Measurements from ENCODE around the gene XXYLT1. TPM values are rescaled to one million over a fixed set of nuclear protein-coding genes. Genes with fewer than 3 reads are reported as not detected.

The XXYLT1 gene, protein sequence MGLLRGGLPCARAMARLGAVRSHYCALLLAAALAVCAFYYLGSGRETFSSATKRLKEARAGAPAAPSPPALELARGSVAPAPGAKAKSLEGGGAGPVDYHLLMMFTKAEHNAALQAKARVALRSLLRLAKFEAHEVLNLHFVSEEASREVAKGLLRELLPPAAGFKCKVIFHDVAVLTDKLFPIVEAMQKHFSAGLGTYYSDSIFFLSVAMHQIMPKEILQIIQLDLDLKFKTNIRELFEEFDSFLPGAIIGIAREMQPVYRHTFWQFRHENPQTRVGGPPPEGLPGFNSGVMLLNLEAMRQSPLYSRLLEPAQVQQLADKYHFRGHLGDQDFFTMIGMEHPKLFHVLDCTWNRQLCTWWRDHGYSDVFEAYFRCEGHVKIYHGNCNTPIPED
- total RNA-seq = 7.6 and 7.9 TPM in 2 replicates

- no peaks in the 10 kb centered on the region for H3K27me3 Mint-ChIP-seq
- H3K4me1 Mint-ChIP-seq = peaks cover 20% of the 10 kb centered on the region
- H3K9me3 Mint-ChIP-seq = no peaks in the 10 kb centered on the region
- DNase-seq (peak; percentile 92), ATAC-seq (ENCODE audit: low read depth) (peak; percentile 87)
- intact Hi-C loops (cut with micrococcal nuclease) = loop anchor here (1.0 to 5.0 kb wide), 8 partner anchors 171 to 784 kb away; partner anchors contain the start of genes ATP13A3 and LSG1
- H3K27ac Mint-ChIP-seq = peak within 1 kb of the TSS; percentile 82
- TF ChIP-seq, protein P1, sequence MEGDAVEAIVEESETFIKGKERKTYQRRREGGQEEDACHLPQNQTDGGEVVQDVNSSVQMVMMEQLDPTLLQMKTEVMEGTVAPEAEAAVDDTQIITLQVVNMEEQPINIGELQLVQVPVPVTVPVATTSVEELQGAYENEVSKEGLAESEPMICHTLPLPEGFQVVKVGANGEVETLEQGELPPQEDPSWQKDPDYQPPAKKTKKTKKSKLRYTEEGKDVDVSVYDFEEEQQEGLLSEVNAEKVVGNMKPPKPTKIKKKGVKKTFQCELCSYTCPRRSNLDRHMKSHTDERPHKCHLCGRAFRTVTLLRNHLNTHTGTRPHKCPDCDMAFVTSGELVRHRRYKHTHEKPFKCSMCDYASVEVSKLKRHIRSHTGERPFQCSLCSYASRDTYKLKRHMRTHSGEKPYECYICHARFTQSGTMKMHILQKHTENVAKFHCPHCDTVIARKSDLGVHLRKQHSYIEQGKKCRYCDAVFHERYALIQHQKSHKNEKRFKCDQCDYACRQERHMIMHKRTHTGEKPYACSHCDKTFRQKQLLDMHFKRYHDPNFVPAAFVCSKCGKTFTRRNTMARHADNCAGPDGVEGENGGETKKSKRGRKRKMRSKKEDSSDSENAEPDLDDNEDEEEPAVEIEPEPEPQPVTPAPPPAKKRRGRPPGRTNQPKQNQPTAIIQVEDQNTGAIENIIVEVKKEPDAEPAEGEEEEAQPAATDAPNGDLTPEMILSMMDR (IDR thresholded peaks at IDR 0.05) = no peak
- POLR2A ChIA-PET = interaction anchor here (0.5 to 3.7 kb wide), 18 partner anchors 9 to 1259 kb away, joined by 3 to 29 read pairs (median 4); partner anchors contain the start of genes ACAP2, FAM43A, LSG1 and PPP1R2
- peak within 1 kb of the TSS; percentile 87 for H3K4me3 Mint-ChIP-seq
- H3K36me3 Mint-ChIP-seq (ENCODE audit: low read depth) = peaks cover 2% of the 10 kb centered on the region
- CTCF ChIA-PET = interaction anchor here (0.6 to 3.4 kb wide), 43 partner anchors 9 to 599 kb away, joined by 3 to 70 read pairs (median 4); partner anchors contain the start of genes LSG1 and PPP1R2
These were observed at the start of gene XXYLT1 for GRCh38 chr3:195270817-195271409. Gene XXYLT1, minus strand, starts transcription at chr3:195271159. Its CDS starts 101 bp downstream, at chr3:195271058.

DNA sequence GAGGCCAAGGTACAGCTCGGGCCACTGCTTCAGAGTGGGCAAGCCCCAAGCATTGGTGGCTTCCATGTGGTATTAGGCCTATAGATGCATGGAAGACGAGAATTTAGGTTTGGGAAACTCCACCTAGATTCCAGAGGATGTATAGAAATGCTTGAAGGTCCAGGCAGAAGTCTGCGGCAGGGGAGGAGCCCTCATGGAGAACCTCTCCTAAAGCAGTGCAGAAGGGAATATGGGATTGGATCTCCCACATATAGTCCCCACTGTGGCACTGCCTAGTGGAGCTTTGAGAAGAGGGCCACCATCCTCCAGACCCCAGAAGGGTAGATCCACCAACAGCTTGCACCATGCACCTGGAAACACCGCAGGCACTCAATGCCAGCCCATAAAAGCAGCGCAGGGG, 48.1 kb upstream of the XXYLT1 start:
- ChIA-PET CTCF (no interaction called here), POLR2A (no interaction called here)
- ATAC-seq (ENCODE audit: low read depth) = no peak
- DNase-seq = no peak
- H3K27ac Mint-ChIP-seq = no peak overlapping the region
- peaks cover 13% of the 10 kb centered on the region for H3K9me3 Mint-ChIP-seq
- no peaks in the 10 kb centered on the region for H3K27me3 Mint-ChIP-seq
- H3K4me1 Mint-ChIP-seq = no peaks in the 10 kb centered on the region
- intact Hi-C loops (cut with micrococcal nuclease) = no loop called here
- peaks cover 64% of the 10 kb centered on the region for H3K36me3 Mint-ChIP-seq (ENCODE audit: low read depth)
- TF ChIP-seq, protein P1 (IDR thresholded peaks at IDR 0.05) = no peak
- no peak overlapping the region for H3K4me3 Mint-ChIP-seq

DNA sequence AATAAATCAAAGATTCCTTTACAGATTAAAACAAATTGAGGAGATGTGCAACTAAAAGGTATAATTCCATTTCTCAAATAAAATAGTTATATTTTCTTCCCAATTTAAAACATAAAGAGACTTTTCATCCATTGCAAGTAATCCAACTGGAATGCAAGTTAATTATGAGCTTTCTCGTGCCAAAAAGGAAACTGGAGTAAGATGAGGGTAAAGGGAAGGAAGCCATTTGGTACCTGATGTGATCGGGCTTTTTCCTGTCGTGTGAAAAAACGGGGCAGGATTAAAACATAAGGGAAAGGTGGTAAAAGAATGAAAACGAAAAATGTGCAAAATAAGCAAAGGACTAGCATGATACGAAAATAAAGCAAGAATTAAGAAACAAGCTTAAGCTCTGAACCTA, 41.8 kb upstream of the XXYLT1 start:
- TF ChIP-seq, protein P1 (IDR thresholded peaks at IDR 0.05) = no peak
- no peaks in the 10 kb centered on the region for H3K27me3 Mint-ChIP-seq
- no peak for DNase-seq
- no peaks in the 10 kb centered on the region for H3K4me1 Mint-ChIP-seq
- ChIA-PET CTCF (no interaction called here), POLR2A (interaction anchor here (0.6 kb wide), 1 partner anchor 655 kb away, joined by 3 read pairs; no protein-coding TSS in a partner anchor)
- ATAC-seq (ENCODE audit: low read depth) = no peak
- peaks cover 26% of the 10 kb centered on the region for H3K36me3 Mint-ChIP-seq (ENCODE audit: low read depth)
- no peak overlapping the region for H3K4me3 Mint-ChIP-seq
- H3K27ac Mint-ChIP-seq = no peak overlapping the region
- H3K9me3 Mint-ChIP-seq = no peaks in the 10 kb centered on the region
- intact Hi-C loops (cut with micrococcal nuclease) = no loop called here

GRCh38 chr3:195307711-195308110, 36.8 kb upstream of the XXYLT1 start:
- no peaks in the 10 kb centered on the region for H3K27me3 Mint-ChIP-seq
- H3K9me3 Mint-ChIP-seq = no peaks in the 10 kb centered on the region
- H3K4me1 Mint-ChIP-seq = no peaks in the 10 kb centered on the region
- TF ChIP-seq, protein P1 (IDR thresholded peaks at IDR 0.05) = no peak
- CTCF ChIA-PET = no interaction called here
- DNase-seq = no peak
- intact Hi-C loops (cut with micrococcal nuclease) = no loop called here
- no peak for ATAC-seq (ENCODE audit: low read depth)
- H3K4me3 Mint-ChIP-seq = no peak overlapping the region
- POLR2A ChIA-PET = no interaction called here
- no peak overlapping the region for H3K27ac Mint-ChIP-seq
- peaks cover 39% of the 10 kb centered on the region for H3K36me3 Mint-ChIP-seq (ENCODE audit: low read depth)

DNA sequence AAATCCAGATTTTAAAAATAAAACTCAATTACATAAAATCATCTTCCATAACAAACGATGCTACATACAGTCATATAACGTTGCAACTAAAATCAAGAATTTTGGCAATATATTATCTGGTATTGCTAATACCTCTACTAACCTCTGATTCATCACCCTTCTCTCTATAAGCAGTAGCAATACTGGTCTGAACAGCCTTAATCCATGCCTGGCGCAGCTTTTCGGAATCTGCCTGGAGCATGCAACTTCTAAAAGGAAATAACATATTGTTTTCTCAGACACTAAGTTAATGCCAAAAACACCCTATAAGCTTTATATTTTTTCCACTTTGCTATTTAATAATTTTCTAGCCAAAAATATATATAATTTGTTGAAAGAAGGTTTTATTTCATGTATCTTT, 35.4 kb upstream of the XXYLT1 start:
- Mint-ChIP-seq H3K27ac (no peak overlapping the region), H3K27me3 (no peaks in the 10 kb centered on the region), H3K4me1 (no peaks in the 10 kb centered on the region), H3K36me3 (ENCODE audit: low read depth) (peaks cover 49% of the 10 kb centered on the region), H3K9me3 (no peaks in the 10 kb centered on the region), H3K4me3 (no peak overlapping the region)
- TF ChIP-seq, protein P1 (IDR thresholded peaks at IDR 0.05) = no peak
- ChIA-PET CTCF (no interaction called here), POLR2A (interaction anchor here (0.7 kb wide), 1 partner anchor 14 kb away, joined by 3 read pairs; no protein-coding TSS in a partner anchor)
- intact Hi-C loops (cut with micrococcal nuclease) = no loop called here
- ATAC-seq (ENCODE audit: low read depth) (no peak), DNase-seq (no peak)

Measured in activated B cell treated with CpG ODN at 0.5 μM for 24 hours (primary cell).